Measurements from ENCODE around the gene PGRMC2.

DNA sequence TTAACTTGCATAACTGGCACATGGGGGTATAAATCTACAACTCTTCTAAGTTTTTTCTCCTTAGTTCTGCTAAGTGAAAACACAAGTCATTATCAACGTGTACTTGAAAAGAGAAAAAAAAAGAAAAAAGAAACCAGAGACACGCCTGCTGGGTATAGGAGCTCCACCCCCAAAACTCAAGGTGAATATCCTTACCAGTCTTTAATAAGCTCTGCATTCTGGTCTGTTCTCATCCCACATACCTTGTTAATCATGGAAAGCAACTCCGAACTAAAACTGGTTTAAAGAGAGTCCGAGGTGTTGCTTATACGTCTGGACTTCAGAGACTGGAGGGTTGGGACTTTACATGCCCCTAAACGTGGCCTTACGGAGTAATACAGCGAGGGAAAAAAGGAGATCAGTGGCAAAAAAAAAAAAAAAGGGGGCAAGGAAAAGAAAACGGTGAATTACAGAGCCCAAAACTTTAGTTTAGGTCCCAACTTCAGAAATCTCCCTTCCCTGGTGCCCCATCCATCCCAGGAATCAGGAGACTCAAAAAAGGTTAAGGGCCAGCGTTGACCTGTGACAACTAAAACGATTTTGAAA, 1.0 kb downstream of the PGRMC2 start:
- no peak for TF ChIP-seq CEBPB (IDR thresholded peaks at IDR 0.05; ENCODE audit: low read depth, low read length)
- peak; percentile 58 for TF ChIP-seq POLR2A (IDR thresholded peaks at IDR 0.05; ENCODE audit: low read depth, low read length)
- TF ChIP-seq, protein P1, sequence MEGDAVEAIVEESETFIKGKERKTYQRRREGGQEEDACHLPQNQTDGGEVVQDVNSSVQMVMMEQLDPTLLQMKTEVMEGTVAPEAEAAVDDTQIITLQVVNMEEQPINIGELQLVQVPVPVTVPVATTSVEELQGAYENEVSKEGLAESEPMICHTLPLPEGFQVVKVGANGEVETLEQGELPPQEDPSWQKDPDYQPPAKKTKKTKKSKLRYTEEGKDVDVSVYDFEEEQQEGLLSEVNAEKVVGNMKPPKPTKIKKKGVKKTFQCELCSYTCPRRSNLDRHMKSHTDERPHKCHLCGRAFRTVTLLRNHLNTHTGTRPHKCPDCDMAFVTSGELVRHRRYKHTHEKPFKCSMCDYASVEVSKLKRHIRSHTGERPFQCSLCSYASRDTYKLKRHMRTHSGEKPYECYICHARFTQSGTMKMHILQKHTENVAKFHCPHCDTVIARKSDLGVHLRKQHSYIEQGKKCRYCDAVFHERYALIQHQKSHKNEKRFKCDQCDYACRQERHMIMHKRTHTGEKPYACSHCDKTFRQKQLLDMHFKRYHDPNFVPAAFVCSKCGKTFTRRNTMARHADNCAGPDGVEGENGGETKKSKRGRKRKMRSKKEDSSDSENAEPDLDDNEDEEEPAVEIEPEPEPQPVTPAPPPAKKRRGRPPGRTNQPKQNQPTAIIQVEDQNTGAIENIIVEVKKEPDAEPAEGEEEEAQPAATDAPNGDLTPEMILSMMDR (conservative IDR thresholded peaks at IDR 0.05; ENCODE audit: low read depth, low read length), result no peak
- no peak for TF ChIP-seq RAD21 (IDR thresholded peaks at IDR 0.05; ENCODE audit: low read length)

Data from IMR-90 (cell line).